Measurements from ENCODE around the gene WDTC1.

GRCh38 chr1:27307874-27308598 is 73.6 kb downstream of the WDTC1 start:
- TF ChIP-seq CTCF (IDR thresholded peaks at IDR 0.05) (no peak), EZH2 (IDR thresholded peaks at IDR 0.05; ENCODE audit: borderline replicate concordance, insufficient read depth, low read depth, low read length, poor library complexity, severe bottlenecking) (no peak)

Measured in B cell (primary cell).